Stimulated activated CD8-positive, alpha-beta memory T cell treated with anti-CD3 and anti-CD28 coated beads, Interleukin-15, amount 100 ng/mL, for 4 hours (primary cell): ENCODE results near the gene IMPDH1.

Source experiments
- DNase-seq, 2 donors: peaks; one replicate each; pipeline ENCODE4 v3.0.0-alpha.2; 2020; ENCODE audit warnings: low read depth in 2 of 2

The IMPDH1 gene

GRCh38 chr7:128387216-128388144 lies 22.3 kb downstream of the IMPDH1 start:
- DNase-seq = peak; percentile 28 to 49

- no peak for DNase-seq
Observed at GRCh38 chr7:128385988-128386925, 23.5 kb downstream of the IMPDH1 start.

- no peak for DNase-seq
Observed at GRCh38 chr7:128384726-128385125, 25.1 kb downstream of the IMPDH1 start.

- no peak for DNase-seq
Observed at GRCh38 chr7:128383776-128384175, 26.0 kb downstream of the IMPDH1 start.

- DNase-seq = no peak
Observed at GRCh38 chr7:128381161-128381821, 28.5 kb downstream of the IMPDH1 start.

GRCh38 chr7:128380483-128381106 lies 29.2 kb downstream of the IMPDH1 start:
- no peak for DNase-seq

GRCh38 chr7:128379900-128380479 lies 29.8 kb downstream of the IMPDH1 start:
- no peak for DNase-seq

GRCh38 chr7:128378637-128379036 lies 31.1 kb downstream of the IMPDH1 start:
- DNase-seq = no peak

GRCh38 chr7:128376077-128376476 lies 33.7 kb downstream of the IMPDH1 start:
- no peak for DNase-seq

GRCh38 chr7:128374041-128374440 lies 35.7 kb downstream of the IMPDH1 start:
- no peak for DNase-seq

GRCh38 chr7:128373606-128374005 lies 36.2 kb downstream of the IMPDH1 start:
- no peak for DNase-seq

- no peak for DNase-seq
Observed at GRCh38 chr7:128370491-128370890, 39.3 kb downstream of the IMPDH1 start.

- no peak for DNase-seq
Observed at GRCh38 chr7:128366986-128367385, 42.8 kb downstream of the IMPDH1 start.

- no peak for DNase-seq
Observed at GRCh38 chr7:128366300-128366699, 43.5 kb downstream of the IMPDH1 start.

GRCh38 chr7:128365432-128365831 lies 44.4 kb downstream of the IMPDH1 start:
- DNase-seq = no peak

GRCh38 chr7:128364166-128364870 lies 45.5 kb downstream of the IMPDH1 start:
- DNase-seq = no peak

- no peak for DNase-seq
Observed at GRCh38 chr7:128363261-128363721, 46.5 kb downstream of the IMPDH1 start.

GRCh38 chr7:128362670-128363069 lies 47.1 kb downstream of the IMPDH1 start:
- no peak for DNase-seq

GRCh38 chr7:128361411-128362379 lies 48.1 kb downstream of the IMPDH1 start, which contains the start of gene PRRT4:
PRRT4 (minus strand) TSS chr7:128361690.
- no peak for DNase-seq
